ENCODE measurements around the gene MOCS2.
A peak's percentile ranks its signal among the peaks of the same experiment; 100 is the strongest.

Gene MOCS2

DNA sequence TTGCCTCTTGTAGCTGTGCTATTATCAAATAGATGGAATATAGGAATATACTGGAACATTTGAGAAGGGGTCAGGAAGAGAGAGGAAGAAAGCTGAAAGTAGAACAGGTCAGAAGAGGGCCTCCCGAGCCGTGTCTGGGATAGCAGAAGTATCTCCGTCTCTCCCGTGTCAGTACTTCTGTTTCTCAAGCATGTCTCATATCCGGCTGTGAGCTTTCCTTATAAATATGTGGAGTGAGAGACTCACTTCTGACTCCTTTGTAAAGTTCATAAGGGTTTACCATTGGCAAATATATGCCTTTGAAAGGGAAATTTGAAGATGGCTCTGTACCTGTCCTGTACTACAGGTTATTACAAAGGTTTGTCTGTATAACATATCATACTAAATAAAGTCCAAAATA, 50.3 kb downstream of the MOCS2 start:
- no peak for DNase-seq (ENCODE audit: low read depth, low spot score)
- H3K27ac ChIP-seq: peak overlapping the region; percentile 8

DNA sequence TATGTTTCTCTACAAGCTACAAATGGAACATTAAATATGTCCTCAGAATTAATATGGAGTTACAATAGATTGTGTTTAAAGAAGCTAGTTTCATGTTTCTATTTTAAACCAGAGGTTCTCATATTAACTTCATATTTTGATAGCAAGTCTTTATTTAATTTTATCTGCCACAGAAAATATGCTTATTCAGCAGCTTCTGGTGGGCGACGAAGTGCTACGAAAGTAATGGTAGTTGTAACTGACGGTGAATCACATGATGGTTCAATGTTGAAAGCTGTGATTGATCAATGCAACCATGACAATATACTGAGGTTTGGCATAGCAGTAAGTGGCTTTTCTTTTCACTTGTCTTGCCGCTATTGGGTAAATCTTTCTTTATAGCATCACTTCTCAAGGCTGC, 54.2 kb downstream of the MOCS2 start:
- no peak for DNase-seq (ENCODE audit: low read depth, low spot score)
- H3K27ac ChIP-seq: no peak overlapping the region

DNA sequence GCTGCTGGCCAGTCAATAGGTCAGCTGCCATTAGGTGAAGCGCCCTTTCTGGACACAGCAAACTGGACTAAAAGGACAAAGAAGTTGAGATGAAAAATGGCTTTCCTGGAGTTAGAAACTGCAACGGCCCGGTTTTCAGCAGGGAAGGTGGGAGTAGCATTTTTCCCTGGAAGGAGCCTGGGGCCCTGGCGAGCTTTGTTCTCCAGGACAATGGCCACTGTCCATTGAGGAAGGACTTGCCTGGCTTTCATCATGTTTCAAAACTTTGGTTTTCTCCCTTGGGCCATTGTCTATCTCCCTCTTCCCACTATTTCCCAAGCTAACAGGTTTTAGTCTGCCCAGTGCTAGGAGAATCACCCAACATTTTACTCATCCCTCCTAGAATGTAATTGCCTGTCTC, 56.2 kb downstream of the MOCS2 start:
- DNase-seq (ENCODE audit: low read depth, low spot score): no peak
- no peak overlapping the region for H3K27ac ChIP-seq

DNA sequence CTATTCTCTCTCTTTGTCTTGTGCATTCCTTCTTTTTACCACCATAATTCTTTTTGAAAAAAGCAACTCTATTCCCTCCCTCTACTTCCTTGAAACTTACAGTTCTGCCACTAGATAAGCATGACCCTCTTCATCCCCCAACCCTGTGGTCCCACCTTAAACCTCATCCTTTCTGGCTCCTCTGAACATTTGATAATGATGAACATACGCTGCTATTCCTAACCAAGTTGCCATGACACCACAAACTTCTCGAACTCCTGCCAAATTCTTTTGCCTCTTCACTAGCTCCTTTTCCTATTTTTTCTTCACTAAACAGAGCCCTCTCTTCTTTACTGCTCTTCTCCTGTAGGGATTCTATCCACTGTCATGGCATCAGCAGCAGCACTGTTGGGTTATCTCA, 57.1 kb downstream of the MOCS2 start:
- H3K27ac ChIP-seq: no peak overlapping the region
- DNase-seq (ENCODE audit: low read depth, low spot score): no peak

DNA sequence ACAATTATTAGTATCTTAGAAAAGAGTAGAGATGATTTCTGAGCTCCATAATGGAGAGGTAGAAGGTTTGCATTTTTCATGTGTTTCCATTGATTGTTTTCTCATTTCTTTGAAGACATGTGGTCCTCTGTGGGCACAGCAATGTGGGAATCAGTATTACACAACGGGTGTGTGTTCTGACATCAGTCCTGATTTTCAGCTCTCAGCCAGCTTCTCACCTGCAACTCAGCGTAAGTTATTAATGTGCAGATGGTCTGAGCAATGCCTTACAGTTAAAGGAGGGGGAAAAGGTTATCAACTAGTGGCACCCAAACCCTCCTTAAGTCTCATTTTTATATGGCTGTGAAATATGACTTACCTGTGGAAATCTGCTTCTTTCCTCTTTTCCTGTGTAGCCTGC, 61.3 kb downstream of the MOCS2 start:
- no peak for DNase-seq (ENCODE audit: low read depth, low spot score)
- no peak overlapping the region for H3K27ac ChIP-seq

Data from epithelial cell of prostate (primary cell).